Body of pancreas (tissue), 4 donors: ENCODE data around the gene ZFYVE16. TPM values are rescaled to one million over a fixed set of nuclear protein-coding genes. Genes with fewer than 3 reads are reported as not detected.
"Not testable (repeated sequence)": the region's sequence is repeated elsewhere in the genome, so short reads cannot be mapped to it uniquely, and the experiment has no call there.

Source experiments
- ATAC-seq: fragments of 150-250 bp; one replicate; pipeline ENCODE4 v1.9.1; 2016
- DNase-seq, 4 donors: peaks; one replicate each; pipeline ENCODE4 v3.0.0-alpha.2; 2019
- H3K27ac ChIP-seq, 4 donors: fragments of 200-600 bp; sonication (generic); 1 replicate in 3 of 4; 2 replicates in 1 of 4; pipeline versions ENCODE4 v1.5.1 to v1.6.1; 2016 to 2019; ENCODE audit warnings: mild to moderate bottlenecking in 1 of 4, mixed read lengths in 1 of 4, moderate library complexity in 1 of 4
- H3K27me3 ChIP-seq, 2 donors: fragments of 200-600 bp; sonication (generic); one replicate each; pipeline ENCODE4 v1.6.0; 2016; ENCODE audit warnings: mild to moderate bottlenecking in 1 of 2
- H3K36me3 ChIP-seq, 2 donors: fragments of 200-600 bp; sonication (generic); replicated peaks in 1 of 2; 2 replicates each; pipeline ENCODE4 v1.5.1; 2016; ENCODE audit warnings: low read depth in 2 of 2; ENCODE audit not compliant: insufficient read depth in 1 of 2
- H3K4me1 ChIP-seq: fragments of 200-600 bp; sonication (generic); one replicate; pipeline ENCODE4 v1.6.0; 2016
- H3K4me3 ChIP-seq, 2 donors: fragments of 200-600 bp; sonication (generic); 1 replicate in 1 of 2; 2 replicates in 1 of 2; pipeline ENCODE4 v1.5.1; 2016 to 2019
- H3K9me3 ChIP-seq, 3 donors: fragments of 200-600 bp; sonication (generic); 1 replicate in 2 of 3; 2 replicates in 1 of 3; pipeline ENCODE4 v1.5.1; 2016
- CTCF ChIP-seq, 7 experiments: fragments of 450-650 bp in 4 of 7; fragments of 200-600 bp in 3 of 7; sonication (generic) in 3 of 7; IDR thresholded peaks; one replicate each; pipeline ENCODE4 v1.5.1; 2016 to 2019; ENCODE audit warnings: antibody characterized with exemption in 7 of 7
- POLR2A ChIP-seq, 3 donors: fragments of 450-650 bp; IDR thresholded peaks; one replicate each; pipeline ENCODE4 v1.6.1; 2016; ENCODE audit warnings: antibody characterized with exemption in 3 of 3, mild to moderate bottlenecking in 2 of 3
- WGBS, 2 donors: methylation state at CpG; one replicate each; pipeline ENCODE4 v1.1.5; 2017; 5-methylcytosine and 5-hydroxymethylcytosine counted together
- intact Hi-C: fragments of 100-400 bp; cut with DNase I; formaldehyde crosslinking; loops from one replicate; pipeline ENCODE4 v1.15.1; 2023
- total RNA-seq, 2 donors: library from RNA; depleted of rRNA; stranded (reverse); fragments of >200 nt; gene quantifications; one replicate each; pipeline ENCODE4 v1.1.0, GENCODE V29; 2016

The ZFYVE16 gene
- total RNA-seq, 2 donors from 2014 or later = 10.2 to 19.5 TPM

GRCh38 chr5:80463269-80463668, 55.4 kb downstream of the ZFYVE16 start:
- DNase-seq (no peak), ATAC-seq (no peak)
- no peaks in the 10 kb centered on the region for H3K27me3 ChIP-seq
- peaks cover 16% of the 10 kb centered on the region for H3K4me1 ChIP-seq
- WGBS, 2 donors = 98 to 100% methylated on average over 4 of the region's 4 CpGs
- TF ChIP-seq POLR2A (IDR thresholded peaks at IDR 0.05) (no peak), CTCF (IDR thresholded peaks at IDR 0.05) (no peak)
- no peak overlapping the region for H3K27ac ChIP-seq
- peaks cover 0 to 3% of the 10 kb centered on the region in 2 donors for H3K36me3 ChIP-seq
- H3K9me3 ChIP-seq = peaks cover 0 to 5% (median 0%) of the 10 kb centered on the region in 3 donors
- no peak overlapping the region for H3K4me3 ChIP-seq
- intact Hi-C loops = no loop called here

GRCh38 chr5:80466669-80467485, 59.0 kb downstream of the ZFYVE16 start:
- Histone ChIP-seq H3K27me3 (no peaks in the 10 kb centered on the region), H3K4me3 (no peak overlapping the region), H3K36me3 (peaks cover 0 to 3% of the 10 kb centered on the region in 2 donors), H3K27ac (peak overlapping the region in 2 of 4 donors; percentile 5 to 49), H3K4me1 (peaks cover 16% of the 10 kb centered on the region), H3K9me3 (peaks cover 0 to 12% (median 0%) of the 10 kb centered on the region in 3 donors)
- TF ChIP-seq CTCF (IDR thresholded peaks at IDR 0.05) (no peak), POLR2A (IDR thresholded peaks at IDR 0.05) (no peak)
- intact Hi-C loops = no loop called here
- no peak for DNase-seq
- 55 to 65% methylated on average over 4 of the region's 4 CpGs for WGBS, 2 donors
- ATAC-seq = peak; percentile 21

- H3K4me3 ChIP-seq = no peak overlapping the region
- H3K4me1 ChIP-seq = peaks cover 16% of the 10 kb centered on the region
- no peaks in the 10 kb centered on the region for H3K27me3 ChIP-seq
- ATAC-seq = no peak
- H3K9me3 ChIP-seq = peaks cover 0 to 14% (median 0%) of the 10 kb centered on the region in 3 donors
- TF ChIP-seq POLR2A (IDR thresholded peaks at IDR 0.05) (no peak), CTCF (IDR thresholded peaks at IDR 0.05) (no peak)
- peaks cover 0 to 3% of the 10 kb centered on the region in 2 donors for H3K36me3 ChIP-seq
- no peak overlapping the region for H3K27ac ChIP-seq
- intact Hi-C loops = no loop called here
- no peak for DNase-seq
- WGBS, 2 donors = 98 to 100% methylated on average over 1 of the region's 1 CpG
Measured at GRCh38 chr5:80468131-80468530, 60.3 kb downstream of the ZFYVE16 start.

- DNase-seq, H3K36me3 ChIP-seq, H3K27me3 ChIP-seq, ATAC-seq, H3K4me3 ChIP-seq, H3K27ac ChIP-seq, intact Hi-C loops: not testable (repeated sequence)
- peaks cover 16% of the 10 kb centered on the region for H3K4me1 ChIP-seq
- 88 to 90% methylated on average over 1 to 2 of the region's 2 CpGs for WGBS, 2 donors
- H3K9me3 ChIP-seq = peaks cover 0 to 11% (median 0%) of the 10 kb centered on the region in 3 donors
Measured at GRCh38 chr5:80470631-80471030, 62.8 kb downstream of the ZFYVE16 start.

GRCh38 chr5:80474929-80475328, 67.1 kb downstream of the ZFYVE16 start:
- TF ChIP-seq POLR2A (IDR thresholded peaks at IDR 0.05) (no peak), CTCF (IDR thresholded peaks at IDR 0.05) (no peak)
- Histone ChIP-seq H3K4me3 (no peak overlapping the region), H3K4me1 (no peaks in the 10 kb centered on the region), H3K9me3 (peaks cover 0 to 11% (median 0%) of the 10 kb centered on the region in 3 donors), H3K27me3 (no peaks in the 10 kb centered on the region), H3K27ac (no peak overlapping the region), H3K36me3 (no peaks in the 10 kb centered on the region)
- ATAC-seq (no peak), DNase-seq (no peak)
- intact Hi-C loops = no loop called here
- 96 to 98% methylated on average over 2 of the region's 2 CpGs for WGBS, 2 donors
